Natural killer cell treated with Interleukin-12 subunit alpha and Interleukin-12 subunit beta and Interleukin-15 and Interleukin-18, amount 100 ng/mL, for 72 hours (primary cell): ENCODE data around the gene RPS25. TPM values are rescaled to one million over a fixed set of nuclear protein-coding genes. Genes with fewer than 3 reads are reported as not detected.
"Not testable (repeated sequence)": the region's sequence is repeated elsewhere in the genome, so short reads cannot be mapped to it uniquely, and the experiment has no call there.

Experiments used
- ATAC-seq, 2 donors: fragments of 150-1000 bp; cut with Tn5 transposase in 1 of 2; sonication (Bioruptor Pico), chemical (Tn5 transposase) in 1 of 2; 2 replicates each; pipeline ENCODE4 v1.10.0; 2021
- DNase-seq: peaks from one replicate; pipeline ENCODE4 v3.0.0; 2022; ENCODE audit warnings: low spot score
- H3K27ac Mint-ChIP-seq, 2 donors: 1 replicate in 1 of 2; 2 replicates in 1 of 2; pipeline ENCODE4 v1.8.0; 2022; ENCODE audit warnings: mixed read lengths in 2 of 2, mild to moderate bottlenecking in 1 of 2, moderate library complexity in 1 of 2
- H3K27me3 Mint-ChIP-seq, 2 donors: 1 replicate in 1 of 2; 2 replicates in 1 of 2; pipeline ENCODE4 v1.8.0; 2022; ENCODE audit warnings: mixed read lengths in 2 of 2
- H3K36me3 Mint-ChIP-seq: one replicate; pipeline ENCODE4 v1.8.0; 2022; ENCODE audit warnings: mixed read lengths
- H3K4me1 Mint-ChIP-seq, 2 donors: 1 replicate in 1 of 2; 2 replicates in 1 of 2; pipeline ENCODE4 v1.8.0; 2022; ENCODE audit warnings: low read depth in 2 of 2, mixed read lengths in 2 of 2, mild to moderate bottlenecking in 1 of 2
- H3K4me3 Mint-ChIP-seq: one replicate; pipeline ENCODE4 v1.8.0; 2022; ENCODE audit warnings: mixed read lengths
- H3K9me3 Mint-ChIP-seq: 2 replicates; pipeline ENCODE4 v1.8.0; 2022; ENCODE audit warnings: mixed read lengths
- total RNA-seq, 2 donors: library from RNA; stranded (reverse); gene quantifications; one replicate each; pipeline ENCODE4 v1.2.3, GENCODE V29; 2022

RPS25 gene
- total RNA-seq, 2 donors from 2014 or later = 711 to 875 TPM

DNA sequence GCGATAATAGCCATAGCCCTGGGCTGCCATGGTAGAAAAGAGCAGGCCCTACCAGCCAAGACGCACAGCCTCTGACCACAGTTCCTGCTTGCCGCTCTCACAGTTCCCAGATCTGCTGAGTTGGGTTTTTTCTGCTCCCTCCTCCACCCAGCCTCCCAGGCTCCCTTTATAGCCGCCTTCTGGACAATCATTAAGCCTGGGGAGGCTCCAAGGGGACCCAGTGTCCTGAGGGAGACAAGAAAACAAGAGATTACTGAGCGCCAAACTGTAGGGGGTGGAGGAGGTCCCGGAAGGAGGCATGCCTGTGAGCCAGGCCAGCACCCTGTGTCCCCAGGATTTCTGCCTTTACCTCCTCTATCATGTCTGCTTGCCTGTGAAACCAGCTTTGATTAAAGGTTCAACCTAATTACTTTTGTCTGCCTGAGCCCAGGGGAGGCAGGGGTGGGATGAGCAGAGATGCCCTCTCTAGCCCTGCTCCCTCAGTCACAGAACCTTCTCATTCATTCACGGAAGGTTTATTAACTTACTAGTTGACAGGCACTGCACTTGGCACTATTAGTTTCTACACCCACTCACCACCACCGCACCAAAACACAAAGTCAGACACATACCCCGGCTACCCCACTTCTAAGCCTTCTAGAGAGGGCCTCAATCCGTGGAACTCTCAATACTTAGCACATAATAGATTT lies 11.3 kb upstream of the RPS25 start:
- DNase-seq (no peak), ATAC-seq (no peak)
- Mint-ChIP-seq H3K27ac (peak overlapping the region; percentile 48 to 78), H3K36me3 (peaks cover 5% of the 10 kb centered on the region), H3K27me3 (no peaks in the 10 kb centered on the region), H3K9me3 (no peaks in the 10 kb centered on the region), H3K4me1 (peaks cover 9 to 28% of the 10 kb centered on the region in 2 donors), H3K4me3 (peak overlapping the region; percentile 84)

DNA sequence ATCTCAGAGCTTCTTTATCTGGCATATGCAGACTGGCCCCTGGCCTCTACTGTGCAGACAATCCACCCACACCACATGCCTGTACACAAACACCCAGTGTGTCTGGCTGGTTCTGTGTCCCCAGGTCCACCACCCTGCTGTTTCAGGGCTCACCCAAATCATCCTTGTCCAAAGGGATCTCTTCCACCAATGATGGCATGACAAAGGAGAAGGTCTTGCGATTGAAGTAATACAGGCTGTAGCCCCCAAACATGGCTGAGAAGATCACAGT lies 10.9 kb upstream of the RPS25 start:
- H3K27ac Mint-ChIP-seq = peak overlapping the region; percentile 48 to 78
- no peaks in the 10 kb centered on the region for H3K27me3 Mint-ChIP-seq
- DNase-seq = no peak
- peaks cover 13 to 31% of the 10 kb centered on the region in 2 donors for H3K4me1 Mint-ChIP-seq
- H3K36me3 Mint-ChIP-seq = peaks cover 5% of the 10 kb centered on the region
- no peak for ATAC-seq
- no peaks in the 10 kb centered on the region for H3K9me3 Mint-ChIP-seq
- peak overlapping the region; percentile 84 for H3K4me3 Mint-ChIP-seq

DNA sequence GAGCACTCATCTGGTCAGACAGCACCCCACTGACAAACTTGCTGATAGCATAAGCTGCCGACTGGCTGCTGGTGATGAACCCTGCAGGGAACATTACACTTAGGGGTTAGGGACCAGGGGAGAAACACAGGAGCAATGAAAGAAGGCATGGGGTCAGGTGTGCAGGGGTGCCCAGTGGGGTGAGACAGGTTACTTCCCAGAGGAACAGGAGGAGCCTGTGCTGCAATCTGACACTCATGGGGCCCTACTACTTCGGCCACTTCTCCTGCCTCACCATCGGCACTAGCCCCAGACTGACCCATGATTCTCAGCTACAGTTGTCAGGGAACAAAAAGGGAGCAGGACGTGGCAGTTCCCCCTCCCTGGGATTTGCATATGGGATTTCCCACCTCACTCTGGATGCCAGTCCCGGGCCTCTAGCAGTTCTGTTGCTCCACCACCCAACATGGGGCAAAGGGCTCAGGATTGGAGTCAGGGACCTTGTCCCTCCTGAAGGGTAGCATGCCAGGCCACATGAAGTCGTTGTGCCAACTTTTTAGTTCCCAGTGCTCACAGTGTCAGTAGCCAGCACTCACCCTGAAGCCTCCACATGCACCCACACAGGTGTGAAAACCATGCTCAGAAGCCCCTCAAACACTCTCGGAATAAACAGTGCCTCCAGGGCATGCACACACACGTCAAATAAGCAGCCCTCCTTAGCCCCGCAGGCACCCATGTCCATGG lies 10.4 kb upstream of the RPS25 start:
- Mint-ChIP-seq H3K4me3 (peak overlapping the region; percentile 84), H3K4me1 (peaks cover 16 to 32% of the 10 kb centered on the region in 2 donors), H3K27ac (peak overlapping the region in 1 of 2 donors; percentile 48), H3K27me3 (no peaks in the 10 kb centered on the region), H3K36me3 (peaks cover 8% of the 10 kb centered on the region), H3K9me3 (no peaks in the 10 kb centered on the region)
- ATAC-seq (no peak), DNase-seq (no peak)

DNA sequence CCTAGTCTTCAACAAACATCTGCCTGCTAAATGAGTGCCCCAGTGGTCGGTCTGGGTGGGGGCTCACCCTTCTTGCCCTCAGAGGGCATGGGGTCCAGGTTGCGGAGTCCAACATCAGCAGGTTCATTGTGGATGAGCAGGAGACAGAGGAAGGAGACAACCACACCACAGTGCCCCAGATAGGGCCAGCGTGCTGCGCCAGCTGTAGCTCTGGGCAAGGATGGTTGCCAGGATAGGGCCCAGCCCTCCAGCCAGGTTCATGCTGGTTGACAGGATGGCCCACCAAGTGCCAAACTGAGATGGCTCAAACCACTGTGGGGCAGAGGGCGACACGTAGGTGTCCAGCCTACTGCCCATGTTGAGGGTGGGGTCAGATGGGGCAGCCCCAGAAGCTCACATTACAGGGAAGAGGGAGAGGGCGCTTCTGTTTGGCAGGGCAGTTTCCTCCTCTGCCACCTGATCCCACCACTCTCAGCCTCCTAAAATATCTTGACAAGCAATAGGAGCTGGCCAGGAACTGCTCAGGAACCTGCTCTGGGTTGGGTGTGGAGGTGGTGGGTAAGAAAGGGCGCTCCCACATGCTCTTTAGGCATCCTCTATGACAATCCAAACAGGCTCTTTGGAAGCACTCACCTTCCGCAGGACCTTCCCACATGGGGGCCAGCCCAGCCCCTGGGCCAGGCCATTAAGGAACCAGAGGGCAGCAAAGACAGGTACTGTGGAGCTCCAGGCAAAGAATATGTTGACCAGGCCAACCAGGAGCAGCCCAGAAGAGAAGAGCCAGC lies 9.6 kb upstream of the RPS25 start:
- Mint-ChIP-seq H3K9me3 (no peaks in the 10 kb centered on the region), H3K27ac (no peak overlapping the region), H3K27me3 (no peaks in the 10 kb centered on the region), H3K4me3 (no peak overlapping the region), H3K36me3 (peaks cover 12% of the 10 kb centered on the region), H3K4me1 (peaks cover 19 to 36% of the 10 kb centered on the region in 2 donors)
- no peak for DNase-seq
- ATAC-seq = no peak

DNA sequence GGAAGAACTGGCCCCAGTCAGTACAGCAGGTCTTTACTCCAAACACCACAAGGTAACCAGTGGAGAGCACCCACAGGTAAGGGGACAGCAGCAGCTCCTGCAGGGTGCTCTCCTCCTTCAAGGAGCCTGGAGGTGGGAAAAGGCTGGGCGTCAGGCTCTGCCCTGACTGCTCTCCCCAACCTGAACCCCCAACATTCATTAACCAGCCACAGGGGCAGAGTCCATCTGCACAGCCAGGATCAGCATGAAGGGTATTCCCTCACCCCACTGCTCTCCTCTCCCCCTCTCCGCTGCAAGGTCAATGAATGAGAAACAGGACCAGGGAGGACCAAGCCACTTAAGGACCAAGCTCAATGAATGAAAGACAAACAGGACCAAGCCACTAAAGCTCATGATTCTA lies 8.8 kb upstream of the RPS25 start:
- H3K27ac Mint-ChIP-seq = no peak overlapping the region
- peaks cover 12% of the 10 kb centered on the region for H3K36me3 Mint-ChIP-seq
- peaks cover 19 to 36% of the 10 kb centered on the region in 2 donors for H3K4me1 Mint-ChIP-seq

DNA sequence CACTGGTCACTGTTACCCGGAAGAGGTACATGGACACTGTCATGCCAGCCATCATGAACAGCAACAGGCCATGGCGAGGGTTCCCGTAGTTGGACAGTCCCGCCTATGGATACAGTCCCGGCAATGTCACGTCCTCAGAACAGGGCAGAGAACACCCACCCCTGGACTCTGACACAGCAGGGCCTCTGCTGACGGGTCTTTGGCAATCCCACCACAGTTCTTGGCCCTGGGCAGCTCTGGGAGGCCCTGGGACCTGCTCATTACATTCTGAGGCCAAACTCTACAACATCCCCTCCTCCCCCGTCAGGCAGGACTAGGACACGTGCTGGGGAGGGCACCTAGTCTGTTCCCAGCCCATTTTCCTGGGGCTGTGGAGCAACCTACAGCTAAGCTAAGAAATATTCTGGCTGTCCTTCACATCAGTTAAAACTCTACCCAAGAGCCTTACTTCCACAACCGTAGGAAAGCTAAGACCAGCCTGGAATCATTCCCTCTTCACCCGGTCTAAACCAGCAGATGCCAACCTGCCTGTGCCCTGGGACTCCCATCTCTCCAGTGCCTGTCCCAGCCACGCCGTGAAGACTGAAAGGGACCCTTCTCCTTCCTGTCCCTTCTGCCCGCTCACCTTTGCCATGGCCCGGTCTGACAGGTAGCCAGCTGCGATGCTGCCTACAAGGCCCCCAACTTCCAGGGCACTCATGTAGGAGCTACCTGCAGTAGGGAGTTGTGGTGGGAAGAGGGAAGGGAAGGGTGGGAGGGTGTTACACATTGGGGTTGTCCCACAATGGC lies 8.0 kb upstream of the RPS25 start:
- Mint-ChIP-seq H3K4me1 (peaks cover 26 to 34% of the 10 kb centered on the region in 2 donors), H3K36me3 (peaks cover 12% of the 10 kb centered on the region), H3K27me3 (no peaks in the 10 kb centered on the region), H3K9me3 (no peaks in the 10 kb centered on the region), H3K4me3 (no peak overlapping the region), H3K27ac (no peak overlapping the region)
- DNase-seq (no peak), ATAC-seq (no peak)

More for the DNA sequence above, 8.8 kb upstream of the RPS25 start:
- Mint-ChIP-seq H3K4me3 (no peak overlapping the region), H3K9me3 (no peaks in the 10 kb centered on the region), H3K27me3 (no peaks in the 10 kb centered on the region)
- DNase-seq (no peak), ATAC-seq (no peak)

DNA sequence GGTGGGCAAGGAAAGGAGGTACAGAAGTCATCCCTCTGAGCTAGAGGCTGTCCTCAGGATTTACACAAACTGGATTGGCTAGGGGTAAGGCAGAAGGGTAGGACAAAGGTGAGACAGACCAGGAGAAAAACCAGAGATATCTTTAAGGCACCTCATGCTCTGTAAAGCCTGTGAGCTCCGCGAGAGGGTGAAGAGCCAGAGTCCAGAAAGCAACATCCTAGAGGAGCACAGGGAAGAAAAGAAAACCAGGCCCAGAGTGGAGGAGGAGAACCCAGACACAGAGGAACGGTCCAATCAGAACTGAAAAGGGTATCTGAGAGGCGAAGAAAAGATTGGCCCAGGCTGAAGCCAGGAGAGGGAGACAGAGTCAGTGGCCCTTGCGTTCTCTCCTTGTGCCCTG lies 7.4 kb upstream of the RPS25 start:
- Mint-ChIP-seq H3K27me3 (no peaks in the 10 kb centered on the region), H3K9me3 (no peaks in the 10 kb centered on the region), H3K27ac (peak overlapping the region; percentile 36 to 73), H3K36me3 (peaks cover 12% of the 10 kb centered on the region), H3K4me1 (peaks cover 27 to 34% of the 10 kb centered on the region in 2 donors), H3K4me3 (no peak overlapping the region)
- ATAC-seq = no peak
- no peak for DNase-seq

DNA sequence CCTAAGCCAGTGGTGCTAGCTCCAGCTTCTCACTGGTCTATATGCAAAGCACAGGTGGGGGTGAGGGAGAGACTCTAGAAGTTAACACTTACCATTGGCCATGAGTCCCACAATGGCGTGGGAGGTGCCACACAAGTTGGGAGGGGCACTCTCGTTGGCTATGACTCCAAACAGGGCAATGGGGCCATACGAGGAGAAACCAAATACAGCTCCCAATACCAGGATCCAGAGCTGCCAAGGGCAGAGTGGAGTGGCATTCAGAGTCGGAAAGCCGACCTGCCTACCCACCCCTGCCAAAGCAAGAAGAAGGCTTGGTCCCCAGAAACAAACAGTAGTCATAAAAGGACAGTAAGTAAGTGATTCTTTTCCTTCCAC lies 6.9 kb upstream of the RPS25 start:
- H3K36me3 Mint-ChIP-seq = peaks cover 13% of the 10 kb centered on the region
- peaks cover 28 to 35% of the 10 kb centered on the region in 2 donors for H3K4me1 Mint-ChIP-seq

DNA sequence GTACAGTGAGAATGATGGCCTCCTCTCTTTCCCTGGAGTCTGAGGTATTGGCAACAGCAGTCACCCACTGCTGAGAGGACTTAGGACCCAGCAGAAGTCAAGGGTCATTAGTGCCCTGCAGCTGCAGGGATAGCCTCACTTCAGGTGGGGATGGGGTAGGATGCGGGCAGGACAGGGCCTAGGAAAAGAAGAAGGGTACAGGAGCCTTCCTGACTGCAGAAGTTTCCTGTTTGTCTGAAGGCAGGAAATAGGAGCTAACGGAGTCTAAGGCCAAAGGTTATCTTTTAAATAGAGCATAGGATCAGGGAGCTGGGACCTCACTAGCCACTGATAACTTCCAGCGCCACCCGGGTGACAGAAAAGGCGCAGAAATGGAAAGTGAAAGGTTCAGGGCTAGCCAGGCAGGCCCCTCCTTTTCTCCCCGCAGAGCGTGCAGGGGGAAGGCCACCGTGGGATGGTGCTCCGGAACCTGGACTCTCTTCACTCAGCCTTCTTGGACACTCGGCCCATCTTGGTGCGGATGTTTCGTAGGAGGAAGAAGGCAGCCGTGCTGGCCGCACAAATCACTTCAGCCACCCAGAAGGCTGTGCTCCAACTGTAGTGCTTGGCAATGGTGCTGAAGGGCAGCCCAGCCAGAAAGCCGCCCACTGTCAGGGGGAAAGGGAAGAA lies 6.4 kb upstream of the RPS25 start:
- Mint-ChIP-seq H3K4me3 (no peak overlapping the region), H3K4me1 (peaks cover 29 to 34% of the 10 kb centered on the region in 2 donors), H3K36me3 (peaks cover 17% of the 10 kb centered on the region), H3K9me3 (no peaks in the 10 kb centered on the region), H3K27me3 (no peaks in the 10 kb centered on the region), H3K27ac (peak overlapping the region; percentile 19 to 73)
- ATAC-seq = no peak
- no peak for DNase-seq

More for the DNA sequence above, 6.9 kb upstream of the RPS25 start:
- DNase-seq (no peak), ATAC-seq (no peak)
- no peaks in the 10 kb centered on the region for H3K27me3 Mint-ChIP-seq
- H3K4me3 Mint-ChIP-seq = no peak overlapping the region
- no peaks in the 10 kb centered on the region for H3K9me3 Mint-ChIP-seq
- H3K27ac Mint-ChIP-seq = peak overlapping the region; percentile 36 to 73

DNA sequence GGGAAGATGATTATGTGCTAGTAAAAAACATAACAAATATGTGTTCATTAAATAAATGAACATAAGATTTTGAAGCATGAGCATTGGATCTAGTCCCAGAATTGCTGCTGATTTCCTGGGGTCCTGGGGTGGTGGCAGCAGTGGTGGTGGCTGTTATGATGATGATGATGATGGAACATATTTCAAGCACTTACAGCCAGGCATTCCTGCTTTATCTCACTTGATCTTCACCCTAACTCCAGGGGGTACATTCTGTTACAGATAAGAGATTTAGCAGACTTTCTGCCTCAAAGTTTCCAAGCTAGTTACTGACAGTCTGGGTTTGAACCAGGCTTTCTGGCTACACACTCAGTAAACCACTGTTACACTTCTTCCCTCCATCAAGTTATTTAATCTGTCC lies 5.6 kb upstream of the RPS25 start:
- no peak for DNase-seq
- ATAC-seq = no peak
- no peaks in the 10 kb centered on the region for H3K27me3 Mint-ChIP-seq
- H3K27ac Mint-ChIP-seq = peak overlapping the region; percentile 19 to 73
- H3K4me3 Mint-ChIP-seq = no peak overlapping the region
- H3K36me3 Mint-ChIP-seq = peaks cover 17% of the 10 kb centered on the region
- H3K4me1 Mint-ChIP-seq = peaks cover 26 to 28% of the 10 kb centered on the region in 2 donors
- no peaks in the 10 kb centered on the region for H3K9me3 Mint-ChIP-seq

DNA sequence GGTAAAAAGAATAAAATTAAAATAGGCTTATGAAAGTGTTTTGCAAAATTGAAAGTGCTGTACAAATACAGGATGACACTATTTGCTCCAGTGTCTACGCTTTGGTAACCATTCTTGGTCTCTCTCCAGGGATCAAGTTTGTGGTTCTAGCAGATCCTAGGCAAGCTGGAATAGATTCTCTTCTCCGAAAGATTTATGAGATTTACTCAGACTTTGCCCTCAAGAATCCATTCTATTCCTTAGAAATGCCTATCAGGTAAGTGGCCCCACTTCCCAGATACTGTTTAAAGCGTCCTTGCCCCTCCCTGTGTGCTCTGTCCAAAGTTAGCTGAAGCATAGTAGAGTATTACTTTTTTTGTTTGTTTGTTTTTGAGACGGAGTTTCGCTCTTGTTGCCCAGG lies 3.5 kb upstream of the RPS25 start:
- Mint-ChIP-seq H3K27ac (peak overlapping the region in 1 of 2 donors; percentile 41), H3K27me3 (no peaks in the 10 kb centered on the region), H3K4me3 (peak overlapping the region; percentile 27), H3K36me3 (peaks cover 33% of the 10 kb centered on the region), H3K4me1 (peaks cover 27 to 35% of the 10 kb centered on the region in 2 donors), H3K9me3 (no peaks in the 10 kb centered on the region)
- ATAC-seq (no peak), DNase-seq (no peak)

DNA sequence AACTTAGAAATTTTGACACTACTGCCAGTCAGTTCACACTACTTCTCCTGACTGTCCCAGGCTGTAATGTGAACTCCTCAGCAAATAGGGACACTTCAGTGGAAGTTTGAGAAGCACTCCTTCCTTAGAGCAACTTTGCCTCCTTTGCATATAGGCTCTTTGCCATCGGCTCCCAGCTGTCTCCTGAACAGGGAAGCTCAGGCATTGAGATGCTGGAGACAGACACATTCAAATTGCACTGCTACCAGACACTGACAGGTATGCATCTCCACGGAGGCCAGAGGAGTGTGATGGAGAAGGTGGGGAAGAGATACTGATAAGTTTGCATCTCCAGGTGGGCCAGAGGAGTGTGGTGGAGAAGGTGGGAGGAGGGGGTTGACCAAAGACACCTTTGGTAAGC lies 1.9 kb upstream of the RPS25 start:
- no peaks in the 10 kb centered on the region for H3K9me3 Mint-ChIP-seq
- DNase-seq (no peak), ATAC-seq (no peak)
- H3K27me3 Mint-ChIP-seq = no peaks in the 10 kb centered on the region
- H3K4me3 Mint-ChIP-seq = peak overlapping the region; percentile 95
- peaks cover 37% of the 10 kb centered on the region for H3K36me3 Mint-ChIP-seq
- peaks cover 33 to 43% of the 10 kb centered on the region in 2 donors for H3K4me1 Mint-ChIP-seq
- peak overlapping the region; percentile 97 to 100 for H3K27ac Mint-ChIP-seq

DNA sequence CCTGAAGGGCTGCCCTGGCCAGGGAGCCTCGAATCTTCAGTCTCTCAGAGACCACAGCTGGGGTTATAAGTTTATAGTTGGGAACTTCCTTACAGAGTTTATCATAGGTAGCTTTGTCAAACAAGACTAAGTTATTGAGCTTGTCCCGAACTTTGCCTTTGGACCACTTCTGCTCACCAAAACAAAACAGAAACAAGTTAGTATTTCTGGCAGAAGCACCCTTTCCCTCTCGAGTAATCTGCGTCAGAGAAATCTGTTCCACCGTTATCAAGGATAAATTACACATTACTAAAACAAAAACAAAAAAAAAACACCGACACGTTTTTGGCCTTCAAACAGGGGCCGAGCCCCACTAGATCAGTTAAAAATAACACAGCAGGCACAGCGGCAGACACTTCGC lies 766 bp downstream of the RPS25 start:
- Mint-ChIP-seq H3K27ac (peak overlapping the region; percentile 97 to 100), H3K4me1 (peaks cover 27 to 37% of the 10 kb centered on the region in 2 donors), H3K36me3 (peaks cover 41% of the 10 kb centered on the region), H3K4me3 (peak overlapping the region; percentile 95)
- H3K9me3 Mint-ChIP-seq, ATAC-seq, DNase-seq, H3K27me3 Mint-ChIP-seq: not testable (repeated sequence)
